ENCODE measurements around the gene STX16.

STX16 gene

GRCh38 chr20:58711266-58712051 is 60.4 kb downstream of the STX16 start:
- DNase-seq (ENCODE audit: insufficient read length, low spot score) (no peak), FAIRE-seq (no peak)
- TF ChIP-seq POLR2A (IDR thresholded peaks at IDR 0.05; ENCODE audit: low read depth, low read length), result no peak

- TF ChIP-seq POLR2A (IDR thresholded peaks at IDR 0.05; ENCODE audit: low read depth, low read length), result no peak
- DNase-seq (ENCODE audit: insufficient read length, low spot score), result no peak
- no peak for FAIRE-seq
Observed at GRCh38 chr20:58712151-58712791, 61.2 kb downstream of the STX16 start.

- FAIRE-seq (no peak), DNase-seq (ENCODE audit: insufficient read length, low spot score) (no peak)
- no peak for TF ChIP-seq POLR2A (IDR thresholded peaks at IDR 0.05; ENCODE audit: low read depth, low read length)
Observed at GRCh38 chr20:58712806-58713731, 62.0 kb downstream of the STX16 start.

GRCh38 chr20:58713801-58714339 is 62.8 kb downstream of the STX16 start:
- no peak for FAIRE-seq

GRCh38 chr20:58714340-58714922 is 63.3 kb downstream of the STX16 start:
- no peak for TF ChIP-seq POLR2A (IDR thresholded peaks at IDR 0.05; ENCODE audit: low read depth, low read length)
- FAIRE-seq, result no peak
- DNase-seq (ENCODE audit: insufficient read length, low spot score), result no peak

More at GRCh38 chr20:58713801-58714339, 62.8 kb downstream of the STX16 start:
- no peak for DNase-seq (ENCODE audit: insufficient read length, low spot score)
- no peak for TF ChIP-seq POLR2A (IDR thresholded peaks at IDR 0.05; ENCODE audit: low read depth, low read length)

GRCh38 chr20:58714923-58715351 is 63.9 kb downstream of the STX16 start:
- no peak for TF ChIP-seq POLR2A (IDR thresholded peaks at IDR 0.05; ENCODE audit: low read depth, low read length)
- DNase-seq (ENCODE audit: insufficient read length, low spot score) (no peak), FAIRE-seq (no peak)

GRCh38 chr20:58715391-58715800 is 64.3 kb downstream of the STX16 start:
- DNase-seq (ENCODE audit: insufficient read length, low spot score), result no peak
- no peak for TF ChIP-seq POLR2A (IDR thresholded peaks at IDR 0.05; ENCODE audit: low read depth, low read length)
- no peak for FAIRE-seq

- FAIRE-seq (no peak), DNase-seq (ENCODE audit: insufficient read length, low spot score) (no peak)
- TF ChIP-seq POLR2A (IDR thresholded peaks at IDR 0.05; ENCODE audit: low read depth, low read length), result no peak
Observed at GRCh38 chr20:58715801-58716475, 64.9 kb downstream of the STX16 start.

GRCh38 chr20:58716476-58717277 is 65.6 kb downstream of the STX16 start:
- FAIRE-seq, result no peak
- TF ChIP-seq POLR2A (IDR thresholded peaks at IDR 0.05; ENCODE audit: low read depth, low read length), result no peak
- no peak for DNase-seq (ENCODE audit: insufficient read length, low spot score)

GRCh38 chr20:58717278-58718091 is 66.4 kb downstream of the STX16 start:
- no peak for TF ChIP-seq POLR2A (IDR thresholded peaks at IDR 0.05; ENCODE audit: low read depth, low read length)
- no peak for DNase-seq (ENCODE audit: insufficient read length, low spot score)
- no peak for FAIRE-seq

- FAIRE-seq (no peak), DNase-seq (ENCODE audit: insufficient read length, low spot score) (no peak)
- no peak for TF ChIP-seq POLR2A (IDR thresholded peaks at IDR 0.05; ENCODE audit: low read depth, low read length)
Observed at GRCh38 chr20:58718121-58718563, 67.1 kb downstream of the STX16 start.

Measured in H54 (cell line).